Activated T-helper 17 cell treated with anti-CD3 and anti-CD28 coated beads, Interleukin-2, amount 50 U/mL, for 72 hours (primary cell): ENCODE results near the gene SYNPO2L. TPM values are rescaled to one million over a fixed set of nuclear protein-coding genes. Genes with fewer than 3 reads are reported as not detected.

ENCODE experiments used
- ATAC-seq: fragments of 150-1000 bp; cut with Tn5 transposase; replicated peaks from 2 replicates; pipeline ENCODE4 v1.10.0; 2021; ENCODE audit warnings: mild to moderate bottlenecking, moderate library complexity
- H3K27ac Mint-ChIP-seq: one replicate; pipeline ENCODE4 v1.8.0; 2022; ENCODE audit warnings: mixed read lengths
- H3K27me3 Mint-ChIP-seq: one replicate; pipeline ENCODE4 v1.8.0; 2022; ENCODE audit warnings: mixed read lengths
- H3K36me3 Mint-ChIP-seq: one replicate; pipeline ENCODE4 v1.8.0; 2022; ENCODE audit warnings: low read depth, mild to moderate bottlenecking, mixed read lengths
- H3K4me1 Mint-ChIP-seq: one replicate; pipeline ENCODE4 v1.8.0; 2022; ENCODE audit warnings: mixed read lengths
- H3K4me3 Mint-ChIP-seq: one replicate; pipeline ENCODE4 v1.8.0; 2022; ENCODE audit warnings: mild to moderate bottlenecking, mixed read lengths
- H3K9me3 Mint-ChIP-seq: one replicate; pipeline ENCODE4 v1.8.0; 2022; ENCODE audit warnings: mixed read lengths
- total RNA-seq, 2 donors: library from RNA; stranded (reverse); gene quantifications; one replicate each; pipeline ENCODE4 v1.2.3, GENCODE V29; 2022

The SYNPO2L gene
- total RNA-seq, 2 donors from 2014 or later = not detected

DNA sequence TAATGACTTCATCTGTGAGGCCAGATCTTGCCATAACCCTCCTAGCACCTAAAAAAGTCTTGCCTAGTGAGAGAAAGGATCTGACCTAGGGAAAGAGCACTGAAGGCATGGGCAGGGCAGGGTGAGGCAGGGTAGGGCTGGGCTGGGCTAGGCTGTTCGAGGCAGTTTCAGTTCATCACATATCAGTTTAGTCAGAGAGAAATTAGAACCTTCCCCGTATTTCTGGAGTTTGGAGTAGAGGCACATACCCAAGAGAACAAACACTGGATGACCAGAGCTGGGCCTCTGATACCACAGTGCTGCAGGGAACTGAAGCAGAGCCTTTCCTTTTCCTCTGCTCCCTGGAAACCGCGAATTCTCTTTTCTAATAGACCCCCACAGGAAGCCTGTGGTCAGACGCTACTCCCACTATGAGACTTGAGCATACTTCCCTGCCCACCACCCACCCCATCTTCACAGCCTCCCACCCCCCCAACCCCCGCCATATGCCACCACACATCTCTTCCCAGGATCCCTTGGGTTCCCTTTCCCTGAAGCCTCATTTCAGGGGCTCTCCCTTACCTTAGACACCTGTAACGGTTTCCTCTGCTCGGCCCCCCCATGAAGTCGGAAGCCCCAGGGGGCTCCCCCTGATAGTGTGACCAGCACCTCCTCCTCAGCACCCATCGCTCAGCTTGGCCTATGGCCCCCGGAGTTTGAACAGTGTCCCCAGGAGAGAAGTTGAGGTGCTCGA is 406 bp downstream of the SYNPO2L start:
- Mint-ChIP-seq H3K27ac (no peak overlapping the region), H3K4me3 (no peak overlapping the region), H3K9me3 (no peaks in the 10 kb centered on the region), H3K36me3 (no peaks in the 10 kb centered on the region), H3K27me3 (peaks cover 3% of the 10 kb centered on the region), H3K4me1 (no peaks in the 10 kb centered on the region)
- no peak for ATAC-seq

DNA sequence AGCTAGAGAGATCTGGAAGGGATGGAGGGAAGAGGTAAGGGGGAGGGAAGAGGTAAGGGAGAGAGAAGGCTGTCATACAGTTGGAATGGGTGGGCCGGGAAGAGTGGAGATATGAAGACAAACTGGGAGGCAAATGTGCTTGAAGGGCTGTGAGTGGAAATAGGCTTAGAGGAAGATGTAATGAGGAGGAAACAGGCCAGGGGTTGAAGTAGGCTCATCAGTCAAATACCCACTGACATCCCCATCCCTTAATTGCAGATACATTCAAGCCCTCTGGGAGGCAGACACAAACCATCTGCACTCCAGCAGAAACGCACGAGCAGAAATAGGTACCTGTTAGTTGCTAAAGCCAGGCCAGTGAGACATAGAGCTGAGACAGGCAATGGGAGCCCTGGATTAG is 2.1 kb downstream of the SYNPO2L start:
- Mint-ChIP-seq H3K27me3 (peaks cover 10% of the 10 kb centered on the region), H3K4me3 (no peak overlapping the region), H3K36me3 (no peaks in the 10 kb centered on the region), H3K9me3 (no peaks in the 10 kb centered on the region), H3K4me1 (no peaks in the 10 kb centered on the region), H3K27ac (no peak overlapping the region)
- ATAC-seq = no peak

DNA sequence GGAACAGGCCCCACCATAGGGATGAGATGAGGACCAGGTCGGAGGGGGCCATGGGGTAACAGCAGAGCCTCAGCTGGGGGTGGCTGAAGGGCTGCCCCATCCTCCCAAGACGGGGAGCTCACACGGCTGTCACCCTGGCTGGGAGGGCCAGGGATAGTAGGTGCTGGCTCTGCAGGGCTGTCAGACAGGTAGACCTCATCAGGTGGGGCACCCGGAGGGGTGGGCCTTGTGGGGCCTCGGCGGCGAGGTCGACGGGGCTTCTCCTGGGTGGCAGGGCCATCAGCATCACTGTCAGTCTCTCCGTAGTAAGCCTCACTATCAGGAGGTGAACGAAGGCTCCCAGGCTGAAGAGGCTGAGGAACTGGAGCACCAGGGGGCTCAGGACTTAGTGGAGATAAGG is 2.6 kb downstream of the SYNPO2L start:
- H3K27ac Mint-ChIP-seq = no peak overlapping the region
- H3K4me1 Mint-ChIP-seq = no peaks in the 10 kb centered on the region
- ATAC-seq = no peak
- H3K27me3 Mint-ChIP-seq = peaks cover 11% of the 10 kb centered on the region
- H3K4me3 Mint-ChIP-seq = no peak overlapping the region
- no peaks in the 10 kb centered on the region for H3K36me3 Mint-ChIP-seq
- no peaks in the 10 kb centered on the region for H3K9me3 Mint-ChIP-seq

GRCh38 chr10:73650537-73651331 is 5.1 kb downstream of the SYNPO2L start:
- no peaks in the 10 kb centered on the region for H3K4me1 Mint-ChIP-seq
- H3K27ac Mint-ChIP-seq = no peak overlapping the region
- H3K36me3 Mint-ChIP-seq = no peaks in the 10 kb centered on the region
- ATAC-seq = peak; percentile 31
- no peaks in the 10 kb centered on the region for H3K9me3 Mint-ChIP-seq
- peaks cover 11% of the 10 kb centered on the region for H3K27me3 Mint-ChIP-seq
- H3K4me3 Mint-ChIP-seq = no peak overlapping the region

DNA sequence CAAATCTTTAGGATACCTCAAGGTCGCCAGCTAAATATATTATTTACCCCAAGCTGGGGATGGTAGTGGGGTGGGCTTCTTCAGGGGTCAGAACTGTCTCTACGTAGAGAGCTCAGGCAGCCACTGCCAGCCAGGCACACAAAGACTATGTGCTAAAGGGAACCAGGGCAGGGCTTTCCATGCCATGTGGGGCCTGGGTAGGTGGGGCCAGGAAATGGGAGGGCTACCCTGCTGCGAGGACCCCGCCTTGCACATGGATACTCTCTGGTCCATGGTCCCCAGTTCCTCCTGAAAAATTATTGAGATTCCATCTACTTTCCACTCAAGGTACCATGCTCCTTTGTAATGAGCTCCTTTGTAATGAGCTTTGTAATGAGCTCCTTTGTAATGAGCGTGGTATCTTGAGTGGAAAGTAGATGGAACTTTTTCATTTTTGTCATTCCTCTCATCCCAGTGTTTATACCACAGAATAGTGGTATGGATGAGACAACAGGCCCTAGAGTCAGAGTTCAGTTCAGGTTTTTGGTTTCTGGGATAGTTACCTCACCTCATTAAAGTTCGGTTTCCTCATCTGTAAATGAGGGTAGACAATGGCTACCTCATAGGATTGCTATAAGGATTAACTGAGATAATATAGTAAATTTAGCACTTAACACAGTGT is 5.8 kb downstream of the SYNPO2L start:
- H3K27me3 Mint-ChIP-seq = peaks cover 11% of the 10 kb centered on the region
- H3K9me3 Mint-ChIP-seq = no peaks in the 10 kb centered on the region
- H3K4me1 Mint-ChIP-seq = peaks cover 5% of the 10 kb centered on the region
- H3K27ac Mint-ChIP-seq = no peak overlapping the region
- no peaks in the 10 kb centered on the region for H3K36me3 Mint-ChIP-seq
- no peak for ATAC-seq
- no peak overlapping the region for H3K4me3 Mint-ChIP-seq

GRCh38 chr10:73648975-73649829 is 6.6 kb downstream of the SYNPO2L start:
- peak overlapping the region; percentile 57 for H3K4me3 Mint-ChIP-seq
- ATAC-seq = no peak

DNA sequence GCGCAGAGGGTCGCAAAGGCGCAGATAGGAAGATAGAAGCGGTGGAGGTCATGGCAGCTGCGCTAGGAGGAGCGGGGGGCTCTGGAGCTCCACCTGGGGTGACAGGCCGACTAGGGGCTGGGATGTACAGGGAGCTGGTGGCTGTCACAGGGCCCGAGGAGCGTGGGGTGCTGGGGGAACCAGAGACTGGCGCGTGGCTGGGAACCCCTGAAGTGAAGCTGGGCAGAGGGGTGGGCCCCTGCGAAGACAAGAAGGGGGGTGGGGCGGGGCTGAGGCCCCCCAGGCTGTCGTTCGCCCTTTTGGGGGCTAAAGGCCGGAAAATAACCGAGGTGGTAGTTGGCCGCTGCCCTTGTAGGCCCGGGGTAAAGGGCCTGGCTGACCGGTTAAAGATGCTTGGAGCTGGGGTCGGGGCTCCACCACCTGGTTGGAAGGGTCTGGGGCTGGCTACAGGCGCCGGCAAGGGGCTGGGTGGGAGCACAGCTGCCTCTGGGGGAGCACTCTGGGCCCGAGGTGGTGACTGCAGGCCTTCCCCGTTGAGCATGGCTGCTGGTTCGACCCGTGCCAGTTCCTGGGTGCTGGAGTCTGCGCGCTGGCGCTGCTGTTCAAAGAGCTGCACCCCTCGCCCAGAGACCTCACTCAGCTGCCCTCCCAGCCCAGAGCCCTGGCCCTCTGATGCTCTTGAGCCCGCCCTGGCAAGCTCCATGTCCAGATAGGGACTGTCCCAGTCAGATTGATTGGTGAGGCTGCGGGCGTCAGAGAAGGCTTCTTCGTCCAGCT is 7.8 kb downstream of the SYNPO2L start:
- H3K27ac Mint-ChIP-seq = peak overlapping the region; percentile 38
- peak overlapping the region; percentile 57 for H3K4me3 Mint-ChIP-seq
- H3K4me1 Mint-ChIP-seq = peaks cover 12% of the 10 kb centered on the region
- no peak for ATAC-seq
- peaks cover 11% of the 10 kb centered on the region for H3K27me3 Mint-ChIP-seq
- H3K9me3 Mint-ChIP-seq = no peaks in the 10 kb centered on the region
- H3K36me3 Mint-ChIP-seq = no peaks in the 10 kb centered on the region

More at GRCh38 chr10:73648975-73649829, 6.6 kb downstream of the SYNPO2L start:
- peaks cover 9% of the 10 kb centered on the region for H3K4me1 Mint-ChIP-seq
- H3K9me3 Mint-ChIP-seq = no peaks in the 10 kb centered on the region
- no peaks in the 10 kb centered on the region for H3K36me3 Mint-ChIP-seq
- peaks cover 11% of the 10 kb centered on the region for H3K27me3 Mint-ChIP-seq
- H3K27ac Mint-ChIP-seq = no peak overlapping the region

- ATAC-seq = no peak
- H3K4me1 Mint-ChIP-seq = peaks cover 12% of the 10 kb centered on the region
Observed at GRCh38 chr10:73647211-73647874, 8.5 kb downstream of the SYNPO2L start.

GRCh38 chr10:73646598-73647041 is 9.2 kb downstream of the SYNPO2L start:
- H3K27ac Mint-ChIP-seq = no peak overlapping the region

More at GRCh38 chr10:73647211-73647874, 8.5 kb downstream of the SYNPO2L start:
- peaks cover 11% of the 10 kb centered on the region for H3K27me3 Mint-ChIP-seq
- H3K4me3 Mint-ChIP-seq = peak overlapping the region; percentile 57
- H3K27ac Mint-ChIP-seq = peak overlapping the region; percentile 38
- no peaks in the 10 kb centered on the region for H3K36me3 Mint-ChIP-seq
- H3K9me3 Mint-ChIP-seq = no peaks in the 10 kb centered on the region

DNA sequence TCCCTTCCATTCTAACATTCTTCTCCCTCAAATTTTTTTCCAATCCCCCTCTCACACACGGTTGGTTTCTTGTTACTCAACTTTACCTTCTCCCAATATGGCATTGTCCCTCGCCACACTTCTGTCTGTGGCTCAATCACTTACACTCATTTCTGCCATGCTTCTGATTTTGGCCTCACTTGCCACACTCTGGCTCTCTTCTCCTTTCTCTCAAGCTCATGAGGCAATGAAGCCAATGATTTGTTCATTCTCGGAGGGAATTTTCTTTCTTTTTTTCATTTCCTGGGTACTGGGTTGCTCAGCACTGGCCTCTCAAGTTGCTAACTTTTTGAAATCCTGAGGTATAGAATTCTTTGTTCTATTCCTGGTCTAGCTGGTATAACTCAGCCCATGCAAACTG is 10.6 kb downstream of the SYNPO2L start:
- no peak overlapping the region for H3K4me3 Mint-ChIP-seq
- peaks cover 8% of the 10 kb centered on the region for H3K27me3 Mint-ChIP-seq
- no peak for ATAC-seq
- no peaks in the 10 kb centered on the region for H3K9me3 Mint-ChIP-seq
- peak overlapping the region; percentile 76 for H3K27ac Mint-ChIP-seq
- H3K36me3 Mint-ChIP-seq = no peaks in the 10 kb centered on the region
- H3K4me1 Mint-ChIP-seq = peaks cover 12% of the 10 kb centered on the region

More at GRCh38 chr10:73646598-73647041, 9.2 kb downstream of the SYNPO2L start:
- Mint-ChIP-seq H3K27me3 (peaks cover 11% of the 10 kb centered on the region), H3K36me3 (no peaks in the 10 kb centered on the region), H3K4me3 (peak overlapping the region; percentile 57), H3K9me3 (no peaks in the 10 kb centered on the region), H3K4me1 (peaks cover 12% of the 10 kb centered on the region)
- ATAC-seq = no peak

DNA sequence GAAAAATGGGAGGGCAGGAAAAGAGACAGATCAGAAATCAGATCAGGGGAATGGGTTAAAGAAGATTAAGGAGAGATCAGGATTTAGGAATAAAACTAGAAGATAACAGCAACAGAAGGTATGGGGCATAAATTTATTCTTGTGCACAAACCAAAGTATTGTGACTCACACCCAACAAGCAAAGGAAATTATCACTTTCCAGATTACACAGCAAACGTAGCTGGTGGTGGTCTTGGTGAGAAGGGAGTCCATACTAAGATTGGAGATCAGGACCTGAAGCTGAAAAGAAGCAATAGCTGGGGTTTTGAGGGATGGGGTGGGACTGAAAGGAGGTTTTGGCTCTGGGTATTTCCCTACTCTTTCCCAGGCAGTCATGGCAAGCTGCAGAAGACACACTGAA is 11.1 kb downstream of the SYNPO2L start:
- Mint-ChIP-seq H3K36me3 (no peaks in the 10 kb centered on the region), H3K27ac (peak overlapping the region; percentile 76), H3K4me1 (peaks cover 12% of the 10 kb centered on the region), H3K9me3 (no peaks in the 10 kb centered on the region), H3K27me3 (peaks cover 8% of the 10 kb centered on the region), H3K4me3 (no peak overlapping the region)
- peak; percentile 11 for ATAC-seq

DNA sequence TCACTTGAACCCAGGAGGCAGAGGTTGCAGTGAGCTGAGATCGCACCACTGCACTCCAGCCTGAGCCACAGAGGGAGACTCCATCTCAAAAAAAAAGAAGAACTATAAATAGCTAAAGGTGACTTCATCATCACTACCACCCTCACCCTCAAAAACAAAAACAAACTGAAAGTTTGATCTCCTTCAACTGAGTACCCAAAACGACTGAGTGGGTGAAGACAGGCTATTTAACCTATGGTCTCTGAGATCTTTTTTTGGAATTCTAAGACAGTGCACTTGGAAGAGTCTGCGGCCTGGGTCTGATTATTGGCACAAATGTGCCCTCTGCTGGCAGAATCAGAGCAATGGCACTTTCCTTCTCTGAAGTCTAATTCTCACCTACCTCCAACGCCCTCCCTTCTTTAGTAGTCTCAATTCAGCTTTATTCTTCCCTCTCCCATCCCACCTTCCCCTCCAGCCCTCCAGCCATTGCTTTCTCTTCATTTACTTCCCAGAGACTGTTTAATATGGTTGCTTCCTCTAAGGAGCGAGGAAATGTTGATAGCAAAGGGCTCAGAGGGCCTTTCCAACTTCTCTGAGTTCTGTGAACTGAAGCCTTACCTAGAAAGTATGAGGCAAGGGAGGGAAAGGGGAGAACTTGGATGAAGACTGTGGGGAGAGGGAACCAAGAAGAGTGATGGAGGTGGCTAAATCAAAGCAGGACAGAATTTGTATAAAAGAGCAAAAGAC is 11.7 kb downstream of the SYNPO2L start:
- no peaks in the 10 kb centered on the region for H3K9me3 Mint-ChIP-seq
- peaks cover 12% of the 10 kb centered on the region for H3K4me1 Mint-ChIP-seq
- peak overlapping the region; percentile 15 for H3K4me3 Mint-ChIP-seq
- H3K36me3 Mint-ChIP-seq = no peaks in the 10 kb centered on the region
- peak; percentile 82 for ATAC-seq
- H3K27me3 Mint-ChIP-seq = peaks cover 3% of the 10 kb centered on the region
- H3K27ac Mint-ChIP-seq = peak overlapping the region; percentile 76
